Mesothelial cell of epicardium (in vitro differentiated cells): ENCODE data around the gene MEAK7. TPM values are rescaled to one million over a fixed set of nuclear protein-coding genes. Genes with fewer than 3 reads are reported as not detected.

ENCODE experiments used
- DNase-seq, 2 experiments: peaks; one replicate each; pipeline ENCODE4 v3.0.0; 2021; ENCODE audit warnings: low spot score in 2 of 2; ENCODE audit not compliant: unreplicated experiment in 2 of 2
- H3K27ac Mint-ChIP-seq: 2 replicates; pipeline ENCODE4 v1.8.0; 2021; ENCODE audit warnings: mixed read lengths
- H3K27me3 Mint-ChIP-seq: 2 replicates; pipeline ENCODE4 v1.8.0; 2021; ENCODE audit warnings: low read depth, mixed read lengths
- H3K36me3 Mint-ChIP-seq: 2 replicates; pipeline ENCODE4 v1.8.0; 2021; ENCODE audit warnings: mixed read lengths
- H3K4me1 Mint-ChIP-seq: 2 replicates; pipeline ENCODE4 v1.8.0; 2021; ENCODE audit warnings: mixed read lengths
- H3K4me3 Mint-ChIP-seq: 2 replicates; pipeline ENCODE4 v1.8.0; 2021; ENCODE audit warnings: mild to moderate bottlenecking, moderate library complexity, mixed read lengths
- H3K9me3 Mint-ChIP-seq: 2 replicates; pipeline ENCODE4 v1.8.0; 2021; ENCODE audit warnings: mixed read lengths
- CTCF ChIP-seq: fragments of 200-600 bp; sonication (generic); IDR thresholded peaks from one replicate; pipeline ENCODE4 v1.5.0; 2021; ENCODE audit warnings: antibody characterized with exemption; ENCODE audit not compliant: unreplicated experiment
- total RNA-seq: library from RNA; stranded (reverse); gene quantifications from 3 replicates; pipeline ENCODE4 v1.2.1, GENCODE V29; 2021

MEAK7 gene
- total RNA-seq, 1 donor from 2014 or later, result 42.7 TPM

- H3K27me3 Mint-ChIP-seq, result no peaks in the 10 kb centered on the region
- no peak for TF ChIP-seq CTCF
- no peak overlapping the region for H3K27ac Mint-ChIP-seq
- no peak overlapping the region for H3K4me3 Mint-ChIP-seq
- peak in 1 of 2 experiments; percentile 30 for DNase-seq
- no peaks in the 10 kb centered on the region for H3K9me3 Mint-ChIP-seq
- peaks cover 26% of the 10 kb centered on the region for H3K36me3 Mint-ChIP-seq
- no peaks in the 10 kb centered on the region for H3K4me1 Mint-ChIP-seq
These were observed 45.6 kb downstream of the MEAK7 start for GRCh38 chr16:84458606-84459532.

DNA sequence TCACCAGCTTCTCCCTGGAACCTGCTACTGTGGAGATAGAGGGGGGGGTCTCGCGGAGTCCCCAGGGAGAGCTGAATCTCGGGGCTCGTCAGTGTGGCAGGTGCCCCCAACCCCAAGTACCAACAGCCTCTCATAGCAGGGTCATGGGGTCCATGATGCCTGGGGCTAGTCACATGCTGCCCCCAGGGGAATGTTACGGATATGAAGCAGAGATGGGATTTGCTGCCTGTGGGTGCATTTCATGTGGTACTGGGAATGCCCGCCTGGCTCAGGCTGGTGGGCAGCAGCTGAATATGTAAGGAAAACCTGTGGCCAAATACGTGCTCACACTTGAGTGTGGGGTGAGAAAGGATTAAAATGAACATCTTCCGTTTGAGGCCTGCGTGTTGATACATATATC, 49.4 kb downstream of the MEAK7 start:
- Mint-ChIP-seq H3K9me3 (no peaks in the 10 kb centered on the region), H3K27ac (no peak overlapping the region), H3K4me1 (no peaks in the 10 kb centered on the region), H3K4me3 (no peak overlapping the region), H3K27me3 (no peaks in the 10 kb centered on the region), H3K36me3 (peaks cover 15% of the 10 kb centered on the region)
- peak in 1 of 2 experiments; percentile 6 for DNase-seq
- no peak for TF ChIP-seq CTCF

Other genes starting within 250 kb of the MEAK7 start
- gene WFDC1, start 209.8 kb downstream of the MEAK7 start, total RNA-seq, result 2.2 to 3.0 TPM (median 2.6 TPM) in 3 replicates
- gene ATP2C2, start 136.1 kb downstream of the MEAK7 start, total RNA-seq, result 43.5 to 52.5 TPM (median 47.7 TPM) in 3 replicates
- gene COTL1, start 113.4 kb upstream of the MEAK7 start, total RNA-seq, result 106 to 116 TPM (median 106 TPM) in 3 replicates
- gene KLHL36, start 143.9 kb upstream of the MEAK7 start, total RNA-seq, result 44.9 to 51.6 TPM (median 46.9 TPM) in 3 replicates
- gene USP10, start 195.3 kb upstream of the MEAK7 start, total RNA-seq, result 118 to 128 TPM (median 124 TPM) in 3 replicates